HG03469 (cell line): ENCODE measurements around the gene LIPI.
"Not testable (repeated sequence)": the region's sequence is repeated elsewhere in the genome, so short reads cannot be mapped to it uniquely, and the experiment has no call there.

Source experiments
- ATAC-seq: cut with Tn5 transposase; IDR thresholded peaks from one replicate; pipeline ENCODE4 v1.9.1; 2021; ENCODE audit warnings: mild to moderate bottlenecking, moderate library complexity, moderate number of reproducible peaks; ENCODE audit not compliant: unreplicated experiment

LIPI gene

GRCh38 chr21:14076143-14076806 is 134.5 kb downstream of the LIPI start:
- ATAC-seq, result peak; percentile 84

DNA sequence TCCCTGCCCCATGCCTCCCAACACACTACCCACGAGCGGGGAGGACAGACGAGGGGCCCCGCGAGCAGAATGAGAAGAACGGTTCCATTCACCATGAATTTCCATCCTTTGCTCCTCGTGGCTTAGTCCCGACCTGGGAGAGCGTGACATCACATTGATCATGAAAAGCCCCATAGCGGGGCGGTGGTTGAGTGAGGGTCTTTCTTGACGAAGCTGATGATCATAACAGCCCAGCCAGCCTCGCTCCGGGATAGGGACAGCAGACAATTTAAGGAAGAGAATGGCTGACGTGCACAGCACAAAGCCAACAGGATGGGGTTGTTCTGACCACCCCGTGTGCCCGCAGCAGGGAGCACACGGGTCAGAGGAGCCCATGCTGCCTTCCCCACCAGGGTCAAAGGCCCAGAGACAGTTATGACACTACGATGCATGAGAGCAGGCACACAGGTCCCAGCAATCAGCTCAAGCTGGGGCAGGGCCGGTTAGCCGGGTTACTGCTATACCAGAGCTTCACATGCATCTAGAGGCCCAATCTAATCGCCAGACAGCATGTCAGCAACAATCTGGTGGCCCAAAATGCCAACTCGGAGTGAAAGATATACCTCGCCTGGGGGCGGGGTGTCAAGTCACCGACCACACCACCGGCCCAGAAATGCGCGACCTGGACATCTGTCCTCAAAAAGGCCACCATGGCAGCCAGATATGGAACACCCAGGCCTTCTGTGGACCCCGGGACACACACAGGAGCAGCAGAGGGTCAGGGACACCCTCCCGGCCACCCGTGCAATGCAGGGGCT is 135.2 kb downstream of the LIPI start:
- no peak for ATAC-seq

DNA sequence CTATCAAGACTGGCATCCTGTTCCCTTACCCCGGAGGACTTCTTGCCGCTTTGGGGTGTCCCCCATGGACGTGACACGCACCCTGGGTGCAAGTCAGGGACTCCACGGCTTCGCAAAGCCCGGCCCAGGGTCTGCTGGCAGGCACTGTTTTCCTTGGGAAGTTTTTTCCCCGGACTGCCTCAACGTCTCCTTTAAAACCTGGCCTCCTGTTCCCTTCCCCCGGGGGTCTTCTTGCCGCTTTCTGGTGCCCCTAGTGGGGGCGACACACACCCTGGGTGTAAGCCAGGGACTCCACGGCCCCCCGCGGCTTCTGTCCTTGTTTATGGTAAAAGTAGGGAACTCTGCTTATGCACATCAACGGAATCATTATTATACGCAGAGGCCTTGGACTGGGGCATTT is 136.6 kb downstream of the LIPI start:
- no peak for ATAC-seq

- ATAC-seq, result no peak
Measured at GRCh38 chr21:14073615-14074014, 137.1 kb downstream of the LIPI start.

DNA sequence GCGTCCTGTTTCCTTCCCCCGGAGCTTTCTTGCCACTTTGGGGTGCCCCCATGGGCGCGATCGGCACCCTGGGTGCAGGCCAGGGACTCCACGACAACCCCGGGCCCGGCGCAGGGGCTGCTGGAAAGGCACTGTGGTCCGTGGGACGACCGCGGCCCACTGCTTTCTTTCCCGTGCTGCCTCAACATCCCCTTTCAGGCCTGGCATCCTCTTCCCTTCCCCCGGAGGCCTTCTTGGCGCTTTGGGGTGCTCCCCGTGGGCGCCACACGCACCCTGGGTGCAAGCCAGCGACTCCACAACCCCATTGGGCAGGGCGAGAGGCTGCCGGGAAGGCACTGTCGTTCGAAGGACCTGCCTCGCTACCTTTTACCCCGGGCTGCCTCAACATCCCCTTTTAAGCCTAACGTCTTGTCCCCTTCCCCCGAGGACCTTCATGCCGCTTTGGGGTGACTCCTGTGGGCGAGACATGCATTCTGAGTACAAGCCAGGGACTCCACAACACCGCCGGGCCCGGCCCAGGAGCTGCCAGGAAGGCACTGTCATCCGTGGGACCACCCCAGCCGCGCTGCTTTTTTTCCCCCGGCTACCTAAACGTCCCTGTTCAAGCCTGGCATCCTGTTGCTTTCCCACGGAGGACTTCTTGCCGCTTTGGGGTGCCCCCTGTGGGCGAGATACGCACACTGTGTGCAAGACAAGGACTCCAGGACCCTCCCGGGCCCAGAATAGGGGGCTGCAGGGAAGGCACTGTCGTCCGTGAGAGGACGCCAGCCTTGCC is 137.8 kb downstream of the LIPI start:
- ATAC-seq, result no peak

GRCh38 chr21:14071902-14072734 is 138.6 kb downstream of the LIPI start:
- no peak for ATAC-seq

GRCh38 chr21:14070968-14071367 is 139.8 kb downstream of the LIPI start:
- no peak for ATAC-seq

- no peak for ATAC-seq
Measured at GRCh38 chr21:14070049-14070893, 140.5 kb downstream of the LIPI start.

DNA sequence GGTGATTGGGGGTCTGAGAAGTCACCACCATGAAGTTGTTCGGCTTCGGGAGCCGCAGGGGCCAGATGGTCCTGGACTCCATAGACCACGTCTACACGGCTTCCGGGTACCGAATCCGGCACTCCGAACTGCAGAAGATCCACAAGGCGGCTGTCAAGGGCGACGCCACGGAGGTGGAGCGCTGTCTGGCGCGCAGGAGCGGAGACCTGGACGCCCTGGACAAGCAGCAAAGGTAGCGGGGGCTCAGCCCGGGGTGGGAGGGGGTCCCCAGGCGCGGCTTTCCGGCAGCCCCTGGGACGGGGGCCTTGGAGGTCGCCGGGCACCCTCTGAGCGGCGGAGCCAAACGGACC is 146.5 kb downstream of the LIPI start:
- no peak for ATAC-seq

DNA sequence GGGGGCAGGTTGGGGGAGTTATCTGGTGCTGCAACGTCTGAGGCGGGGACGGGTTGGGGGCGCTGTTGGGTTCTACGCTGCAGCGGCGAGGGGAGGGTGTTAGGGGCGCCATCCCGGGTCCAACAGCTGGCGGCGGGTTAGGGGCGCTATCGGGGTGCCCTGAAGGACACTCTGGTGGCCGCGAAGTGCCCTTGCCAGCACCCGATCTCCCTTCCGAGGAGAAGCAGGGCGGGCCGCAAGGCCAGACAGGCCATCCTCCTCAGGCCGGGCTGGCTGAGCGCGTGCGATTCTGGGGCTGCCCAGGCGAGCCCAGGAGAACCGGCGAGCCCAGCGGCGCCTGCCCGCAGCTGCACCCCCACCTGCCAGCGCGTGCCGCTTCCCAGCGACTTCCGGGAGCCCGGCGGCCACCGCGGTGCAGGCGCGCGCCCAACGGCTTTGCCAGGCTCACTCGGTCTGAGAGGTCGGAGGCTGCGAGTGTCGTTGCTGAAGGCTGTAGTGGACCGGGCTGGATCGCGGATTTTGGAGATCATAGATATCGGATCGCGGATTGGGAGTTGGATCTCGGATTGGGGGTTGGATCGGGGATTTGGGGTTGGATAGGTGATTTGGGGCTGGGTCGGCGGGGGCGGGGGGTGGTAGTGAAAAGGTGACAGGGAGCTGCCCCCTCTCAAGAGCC is 147.0 kb downstream of the LIPI start:
- ATAC-seq, result not testable (repeated sequence)

- ATAC-seq, result not testable (repeated sequence)
Measured at GRCh38 chr21:14062684-14063083, 148.1 kb downstream of the LIPI start.

DNA sequence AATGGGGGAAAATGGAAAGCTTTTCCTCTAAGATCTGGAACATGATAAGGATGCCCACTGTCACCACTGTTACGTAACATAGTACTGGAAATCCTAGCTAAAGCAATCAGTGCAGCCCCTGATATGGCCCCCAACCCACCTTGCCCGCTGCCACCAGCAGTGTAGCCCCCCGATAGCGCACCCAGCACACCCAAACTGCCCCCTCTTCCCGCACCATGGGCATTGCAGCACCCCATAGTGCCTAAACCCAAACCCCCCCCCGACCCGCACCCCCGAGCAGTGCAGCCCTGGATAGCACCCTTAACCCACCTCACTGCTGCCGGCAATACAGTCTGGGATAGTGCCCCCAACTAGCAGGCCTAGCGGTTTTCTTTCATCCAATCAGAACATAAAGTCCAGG is 148.9 kb downstream of the LIPI start:
- not testable (repeated sequence) for ATAC-seq

DNA sequence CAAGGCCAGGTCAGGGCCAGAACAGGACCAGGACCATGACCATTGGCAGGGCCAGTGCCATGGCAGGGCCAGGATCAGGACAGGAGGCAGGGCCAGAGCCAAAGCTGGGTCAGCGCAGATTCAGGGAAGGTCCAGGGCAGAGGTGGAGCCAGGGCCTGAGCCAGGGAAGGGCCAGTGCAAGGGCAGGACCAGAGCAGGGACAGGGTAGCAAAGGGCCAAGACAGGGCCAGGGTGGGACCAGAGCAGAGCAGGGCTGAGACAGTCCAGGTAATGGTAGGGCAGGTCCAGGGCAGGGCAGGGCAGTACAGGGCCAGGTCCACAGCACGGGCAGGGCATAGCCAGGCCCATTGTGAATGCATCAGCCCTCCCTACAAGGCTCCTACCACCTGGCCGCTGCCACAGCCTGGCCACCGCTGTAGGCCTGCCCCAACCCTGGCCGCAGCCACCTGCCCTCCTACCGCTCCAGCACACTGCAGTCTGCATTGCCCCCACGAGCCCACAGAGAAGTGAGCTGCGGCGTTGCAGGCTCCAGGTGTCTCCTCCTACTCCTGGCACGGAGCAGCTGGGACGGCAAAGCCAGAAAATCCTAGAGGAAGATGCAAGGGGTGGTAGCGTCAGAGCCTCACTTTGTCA is 151.6 kb downstream of the LIPI start:
- not testable (repeated sequence) for ATAC-seq
